ENCODE results near the gene CIITA.

CIITA gene

DNA sequence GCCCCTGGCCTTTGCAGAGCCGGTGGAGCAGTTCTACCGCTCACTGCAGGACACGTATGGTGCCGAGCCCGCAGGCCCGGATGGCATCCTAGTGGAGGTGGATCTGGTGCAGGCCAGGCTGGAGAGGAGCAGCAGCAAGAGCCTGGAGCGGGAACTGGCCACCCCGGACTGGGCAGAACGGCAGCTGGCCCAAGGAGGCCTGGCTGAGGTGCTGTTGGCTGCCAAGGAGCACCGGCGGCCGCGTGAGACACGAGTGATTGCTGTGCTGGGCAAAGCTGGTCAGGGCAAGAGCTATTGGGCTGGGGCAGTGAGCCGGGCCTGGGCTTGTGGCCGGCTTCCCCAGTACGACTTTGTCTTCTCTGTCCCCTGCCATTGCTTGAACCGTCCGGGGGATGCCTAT lies 29.5 kb downstream of the CIITA start:
- TF ChIP-seq CTCF (IDR thresholded peaks at IDR 0.05; ENCODE audit: low read length): no peak
- no peak for TF ChIP-seq EZH2 (IDR thresholded peaks at IDR 0.05; ENCODE audit: borderline replicate concordance, low read length)
- no peak overlapping the region for H2AFZ ChIP-seq (ENCODE audit: low read length)

GRCh38 chr16:10906914-10907756 lies 30.1 kb downstream of the CIITA start:
- no peak overlapping the region for H3K27ac ChIP-seq (ENCODE audit: low read depth, low read length, poor library complexity, severe bottlenecking)
- H4K20me1 ChIP-seq (ENCODE audit: insufficient read depth, low read length): no peaks in the 10 kb centered on the region
- H3K79me2 ChIP-seq (ENCODE audit: insufficient read depth, low read length): no peaks in the 10 kb centered on the region
- H3K4me3 ChIP-seq (ENCODE audit: low read depth, low read length, poor library complexity, severe bottlenecking): no peak overlapping the region
- TF ChIP-seq CTCF (IDR thresholded peaks at IDR 0.05; ENCODE audit: low read length): no peak
- TF ChIP-seq EZH2 (IDR thresholded peaks at IDR 0.05; ENCODE audit: borderline replicate concordance, low read length): no peak
- H3F3A ChIP-seq (ENCODE audit: insufficient read depth, low read length): no peaks in the 10 kb centered on the region
- H3K4me2 ChIP-seq (ENCODE audit: low read length): no peak overlapping the region
- H3K36me3 ChIP-seq (ENCODE audit: insufficient read depth, low read length): peaks cover 82% of the 10 kb centered on the region
- H3K9ac ChIP-seq (ENCODE audit: low read length): no peak overlapping the region
- H3K9me2 ChIP-seq (ENCODE audit: low read depth, low read length): no peaks in the 10 kb centered on the region
- H3K27me3 ChIP-seq (ENCODE audit: insufficient read depth, low read length): no peaks in the 10 kb centered on the region
- peaks cover under 1% of the 10 kb centered on the region for H3K4me1 ChIP-seq (ENCODE audit: insufficient read depth, low read length, severe bottlenecking)
- no peaks in the 10 kb centered on the region for H3K9me3 ChIP-seq (ENCODE audit: low read length)
- H2AFZ ChIP-seq (ENCODE audit: low read length): no peak overlapping the region

More for the DNA sequence above, 29.5 kb downstream of the CIITA start:
- Histone ChIP-seq H3K4me1 (ENCODE audit: insufficient read depth, low read length, severe bottlenecking) (no peaks in the 10 kb centered on the region), H3F3A (ENCODE audit: insufficient read depth, low read length) (no peaks in the 10 kb centered on the region), H3K4me2 (ENCODE audit: low read length) (no peak overlapping the region), H3K27ac (ENCODE audit: low read depth, low read length, poor library complexity, severe bottlenecking) (no peak overlapping the region), H3K9me2 (ENCODE audit: low read depth, low read length) (no peaks in the 10 kb centered on the region), H4K20me1 (ENCODE audit: insufficient read depth, low read length) (no peaks in the 10 kb centered on the region), H3K27me3 (ENCODE audit: insufficient read depth, low read length) (no peaks in the 10 kb centered on the region), H3K9ac (ENCODE audit: low read length) (no peak overlapping the region), H3K4me3 (ENCODE audit: low read depth, low read length, poor library complexity, severe bottlenecking) (no peak overlapping the region), H3K36me3 (ENCODE audit: insufficient read depth, low read length) (peaks cover 89% of the 10 kb centered on the region), H3K79me2 (ENCODE audit: insufficient read depth, low read length) (no peaks in the 10 kb centered on the region), H3K9me3 (ENCODE audit: low read length) (no peaks in the 10 kb centered on the region)

DNA sequence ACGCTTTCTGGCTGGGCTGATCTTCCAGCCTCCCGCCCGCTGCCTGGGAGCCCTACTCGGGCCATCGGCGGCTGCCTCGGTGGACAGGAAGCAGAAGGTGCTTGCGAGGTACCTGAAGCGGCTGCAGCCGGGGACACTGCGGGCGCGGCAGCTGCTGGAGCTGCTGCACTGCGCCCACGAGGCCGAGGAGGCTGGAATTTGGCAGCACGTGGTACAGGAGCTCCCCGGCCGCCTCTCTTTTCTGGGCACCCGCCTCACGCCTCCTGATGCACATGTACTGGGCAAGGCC lies 30.7 kb downstream of the CIITA start:
- no peaks in the 10 kb centered on the region for H3K9me2 ChIP-seq (ENCODE audit: low read depth, low read length)
- H4K20me1 ChIP-seq (ENCODE audit: insufficient read depth, low read length): no peaks in the 10 kb centered on the region
- no peak for TF ChIP-seq CTCF (IDR thresholded peaks at IDR 0.05; ENCODE audit: low read length)
- peaks cover 6% of the 10 kb centered on the region for H3K4me1 ChIP-seq (ENCODE audit: insufficient read depth, low read length, severe bottlenecking)
- no peak overlapping the region for H3K27ac ChIP-seq (ENCODE audit: low read depth, low read length, poor library complexity, severe bottlenecking)
- no peaks in the 10 kb centered on the region for H3F3A ChIP-seq (ENCODE audit: insufficient read depth, low read length)
- H3K4me2 ChIP-seq (ENCODE audit: low read length): no peak overlapping the region
- no peaks in the 10 kb centered on the region for H3K9me3 ChIP-seq (ENCODE audit: low read length)
- no peaks in the 10 kb centered on the region for H3K27me3 ChIP-seq (ENCODE audit: insufficient read depth, low read length)
- no peak overlapping the region for H3K4me3 ChIP-seq (ENCODE audit: low read depth, low read length, poor library complexity, severe bottlenecking)
- H3K79me2 ChIP-seq (ENCODE audit: insufficient read depth, low read length): no peaks in the 10 kb centered on the region
- H3K9ac ChIP-seq (ENCODE audit: low read length): no peak overlapping the region
- H3K36me3 ChIP-seq (ENCODE audit: insufficient read depth, low read length): peaks cover 77% of the 10 kb centered on the region
- no peak overlapping the region for H2AFZ ChIP-seq (ENCODE audit: low read length)
